ENCODE results near the gene MAGI2.
A peak's percentile ranks its signal among the peaks of the same experiment; 100 is the strongest.

Gene MAGI2

DNA sequence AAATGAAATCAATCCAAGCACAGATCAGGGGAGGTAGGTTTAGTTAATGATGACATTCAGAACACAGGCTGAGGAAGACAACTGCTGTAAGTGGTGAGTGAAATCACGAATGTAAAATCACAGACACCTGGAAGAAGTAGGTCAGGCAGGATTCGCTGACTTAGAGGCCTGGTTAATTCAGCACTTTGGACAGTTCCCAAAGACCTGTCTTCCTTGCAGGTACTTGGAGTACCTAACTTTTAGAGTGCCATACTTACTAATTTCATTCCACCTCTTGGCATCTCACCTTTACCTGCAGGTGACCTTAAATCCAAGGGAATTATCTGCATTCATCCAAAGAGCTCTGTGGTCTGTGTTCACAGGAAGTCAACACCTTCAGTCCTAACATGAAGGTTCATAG, 832.5 kb downstream of the MAGI2 start:
- ATAC-seq = no peak
- TF ChIP-seq TOX (CRISPR knock-in tag; IDR thresholded peaks at IDR 0.05; ENCODE audit: borderline replicate concordance) (no peak), SNAI2 (CRISPR knock-in tag; IDR thresholded peaks at IDR 0.05) (peak; percentile 30; the same call in 1 of the 2 replicates), TCF4 (CRISPR knock-in tag; IDR thresholded peaks at IDR 0.05; ENCODE audit: borderline replicate concordance) (no peak), CSDC2 (CRISPR knock-in tag; IDR thresholded peaks at IDR 0.05) (0 out of 2 replicates have a peak, but pooled peaks have one; percentile 42)

DNA sequence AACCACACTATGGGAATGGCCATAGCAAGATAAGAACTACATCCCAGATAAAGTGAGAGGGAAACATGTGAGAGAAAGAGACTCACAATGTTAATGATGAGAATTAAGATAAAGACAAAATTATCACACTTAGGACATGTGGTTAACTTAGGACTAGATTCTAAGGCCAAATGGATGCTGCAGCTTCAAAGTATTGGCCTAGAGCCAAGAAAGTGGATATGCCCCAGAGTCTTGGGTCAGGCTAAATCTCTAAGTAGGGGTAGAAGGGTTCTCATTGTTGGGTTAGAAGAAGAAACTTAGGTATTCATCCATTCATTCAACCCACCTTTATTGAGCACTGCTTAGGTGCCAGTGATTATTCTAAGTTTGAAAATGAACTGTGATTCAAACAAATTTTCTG, 836.9 kb downstream of the MAGI2 start:
- no peak for TF ChIP-seq CREB5 (CRISPR knock-in tag; IDR thresholded peaks at IDR 0.05; ENCODE audit: low read depth)
- no peak for TF ChIP-seq ZFP3 (CRISPR knock-in tag; IDR thresholded peaks at IDR 0.05)
- TF ChIP-seq POU6F1 (CRISPR knock-in tag; IDR thresholded peaks at IDR 0.05; ENCODE audit: borderline replicate concordance, low read depth) = no peak
- no peak for TF ChIP-seq ISL1 (CRISPR knock-in tag; IDR thresholded peaks at IDR 0.05)
- no peak for TF ChIP-seq TCF4 (CRISPR knock-in tag; IDR thresholded peaks at IDR 0.05; ENCODE audit: borderline replicate concordance)
- TF ChIP-seq PPARA (CRISPR knock-in tag; IDR thresholded peaks at IDR 0.05; ENCODE audit: borderline replicate concordance) = no peak
- TF ChIP-seq ZC3H10 (CRISPR knock-in tag; IDR thresholded peaks at IDR 0.05) = no peak
- TF ChIP-seq ZFP30 (CRISPR knock-in tag; IDR thresholded peaks at IDR 0.05) = no peak
- TF ChIP-seq GLIS3 (CRISPR knock-in tag; IDR thresholded peaks at IDR 0.05) = no peak
- TF ChIP-seq RARB (CRISPR knock-in tag; IDR thresholded peaks at IDR 0.05) = no peak
- no peak for TF ChIP-seq SNAI2 (CRISPR knock-in tag; IDR thresholded peaks at IDR 0.05)
- TF ChIP-seq, protein P1, sequence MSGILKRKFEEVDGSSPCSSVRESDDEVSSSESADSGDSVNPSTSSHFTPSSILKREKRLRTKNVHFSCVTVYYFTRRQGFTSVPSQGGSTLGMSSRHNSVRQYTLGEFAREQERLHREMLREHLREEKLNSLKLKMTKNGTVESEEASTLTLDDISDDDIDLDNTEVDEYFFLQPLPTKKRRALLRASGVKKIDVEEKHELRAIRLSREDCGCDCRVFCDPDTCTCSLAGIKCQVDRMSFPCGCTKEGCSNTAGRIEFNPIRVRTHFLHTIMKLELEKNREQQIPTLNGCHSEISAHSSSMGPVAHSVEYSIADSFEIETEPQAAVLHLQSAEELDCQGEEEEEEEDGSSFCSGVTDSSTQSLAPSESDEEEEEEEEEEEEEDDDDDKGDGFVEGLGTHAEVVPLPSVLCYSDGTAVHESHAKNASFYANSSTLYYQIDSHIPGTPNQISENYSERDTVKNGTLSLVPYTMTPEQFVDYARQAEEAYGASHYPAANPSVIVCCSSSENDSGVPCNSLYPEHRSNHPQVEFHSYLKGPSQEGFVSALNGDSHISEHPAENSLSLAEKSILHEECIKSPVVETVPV (CRISPR knock-in tag; IDR thresholded peaks at IDR 0.05) = no peak
- TF ChIP-seq CSDC2 (CRISPR knock-in tag; IDR thresholded peaks at IDR 0.05) = no peak
- no peak for TF ChIP-seq ARNTL (CRISPR knock-in tag; IDR thresholded peaks at IDR 0.05; ENCODE audit: borderline replicate concordance, low read depth)
- no peak for TF ChIP-seq BACH2 (CRISPR knock-in tag; IDR thresholded peaks at IDR 0.05; ENCODE audit: borderline replicate concordance)
- no peak for ATAC-seq

GRCh38 chr7:78609281-78609680, 844.2 kb downstream of the MAGI2 start:
- TF ChIP-seq CREB5 (CRISPR knock-in tag; IDR thresholded peaks at IDR 0.05; ENCODE audit: low read depth) (no peak), ESRRG (CRISPR knock-in tag; IDR thresholded peaks at IDR 0.05) (no peak), ZC3H10 (CRISPR knock-in tag; IDR thresholded peaks at IDR 0.05) (no peak), PATZ1 (CRISPR knock-in tag; IDR thresholded peaks at IDR 0.05; ENCODE audit: borderline replicate concordance) (no peak), TCF4 (CRISPR knock-in tag; IDR thresholded peaks at IDR 0.05; ENCODE audit: borderline replicate concordance) (no peak), ZNF8 (CRISPR knock-in tag; IDR thresholded peaks at IDR 0.05) (no peak), ISL1 (CRISPR knock-in tag; IDR thresholded peaks at IDR 0.05) (no peak), POU6F1 (CRISPR knock-in tag; IDR thresholded peaks at IDR 0.05; ENCODE audit: borderline replicate concordance, low read depth) (no peak), RARB (CRISPR knock-in tag; IDR thresholded peaks at IDR 0.05) (no peak), CSDC2 (CRISPR knock-in tag; IDR thresholded peaks at IDR 0.05) (no peak), OSR1 (CRISPR knock-in tag; IDR thresholded peaks at IDR 0.05) (no peak), ZNF565 (CRISPR knock-in tag; conservative IDR thresholded peaks at IDR 0.05; ENCODE audit: low read depth) (no peak), ZFP3 (CRISPR knock-in tag; IDR thresholded peaks at IDR 0.05) (no peak), ZFP30 (CRISPR knock-in tag; IDR thresholded peaks at IDR 0.05) (no peak), ARNTL (CRISPR knock-in tag; IDR thresholded peaks at IDR 0.05; ENCODE audit: borderline replicate concordance, low read depth) (no peak), GLIS3 (CRISPR knock-in tag; IDR thresholded peaks at IDR 0.05) (no peak), PPARA (CRISPR knock-in tag; IDR thresholded peaks at IDR 0.05; ENCODE audit: borderline replicate concordance) (no peak), TOX (CRISPR knock-in tag; IDR thresholded peaks at IDR 0.05; ENCODE audit: borderline replicate concordance) (no peak)
- no peak for ATAC-seq

Data from SK-N-SH treated with all-trans-retinoic acid at 6 μM for 48 hours (cell line).